Measurements from ENCODE around the gene PET100.

Gene PET100

DNA sequence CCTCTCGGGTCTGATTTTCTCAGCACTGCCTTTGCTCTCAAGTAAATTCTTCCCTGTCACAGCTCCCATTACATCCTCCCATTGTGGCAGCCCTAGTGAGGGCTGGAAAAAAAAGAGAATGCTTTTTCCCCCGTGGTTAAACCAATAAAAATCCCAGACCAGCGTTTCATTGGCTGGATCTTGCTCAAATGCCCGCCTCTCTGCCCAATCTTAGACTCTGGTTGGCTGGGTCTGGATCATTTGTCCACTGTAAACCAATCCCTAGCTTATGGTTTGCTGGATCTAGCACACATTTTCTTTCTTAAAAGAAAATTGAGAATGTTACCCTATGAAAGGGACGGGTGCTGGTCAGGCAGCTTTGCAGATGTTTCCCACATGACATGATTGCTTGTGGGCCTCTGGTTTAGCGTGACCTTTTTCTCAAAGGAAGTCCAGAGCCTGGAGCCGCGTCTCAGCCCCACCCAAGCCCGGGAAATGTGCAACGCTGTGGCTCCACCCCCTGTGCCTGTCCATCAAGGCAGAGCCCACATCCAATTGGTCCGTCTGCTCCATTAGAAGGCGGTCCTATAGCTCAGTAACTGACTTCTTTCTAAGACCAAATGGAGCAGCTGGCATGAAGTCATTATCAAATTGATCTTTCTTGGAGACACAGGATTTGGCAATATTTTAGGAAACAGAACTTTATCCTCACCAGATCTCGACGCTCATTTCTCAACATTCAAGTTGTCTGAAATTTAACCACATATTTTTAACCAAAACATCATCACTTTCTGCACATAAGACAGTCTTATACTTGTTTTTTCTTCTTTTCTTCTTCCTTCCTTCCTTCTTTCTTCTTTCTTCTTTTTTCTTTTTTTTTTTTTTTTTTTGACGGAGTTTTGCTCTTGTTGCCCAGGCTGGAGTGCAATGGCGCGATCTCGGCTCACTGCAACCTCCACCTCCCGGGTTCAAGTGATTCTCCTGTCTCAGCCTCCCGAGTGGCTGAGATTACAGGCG, 44.7 kb downstream of the PET100 start:
- DNase-seq (ENCODE audit: low read depth in 1 of 2, low spot score in 1 of 2) = peak in 1 of 2 experiments; percentile 82
- TF ChIP-seq JUND (IDR thresholded peaks at IDR 0.05; ENCODE audit: low read depth) = no peak
- in situ Hi-C loops (cut with HindIII; ENCODE audit: low pct_unique_long_range_greater_than_20kb, low sequenced_read_pairs) = no loop called here

DNA sequence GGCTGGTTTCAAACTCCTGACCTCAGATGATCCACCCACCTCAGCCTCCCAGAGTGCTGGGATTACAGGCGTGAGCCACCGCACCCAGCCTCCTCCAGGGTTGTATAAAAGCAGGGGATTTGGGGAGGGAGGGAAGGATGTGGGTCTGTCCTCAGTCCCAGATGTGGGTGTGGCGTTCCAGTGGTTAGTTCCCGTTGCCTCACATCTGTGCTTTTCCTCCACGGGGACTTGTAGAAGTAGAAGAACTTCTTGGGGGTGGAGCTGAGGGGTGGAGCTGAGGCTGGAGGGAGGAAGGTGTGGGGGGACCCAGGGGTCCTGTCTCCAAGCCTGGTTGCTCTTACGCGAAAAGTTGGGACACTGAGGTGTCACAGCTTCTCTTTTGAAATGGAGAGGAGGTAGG, 46.8 kb downstream of the PET100 start:
- in situ Hi-C loops (cut with HindIII; ENCODE audit: low pct_unique_long_range_greater_than_20kb, low sequenced_read_pairs) = no loop called here
- no peak for TF ChIP-seq JUND (IDR thresholded peaks at IDR 0.05; ENCODE audit: low read depth)
- no peak for DNase-seq (ENCODE audit: low read depth in 1 of 2, low spot score in 1 of 2)

DNA sequence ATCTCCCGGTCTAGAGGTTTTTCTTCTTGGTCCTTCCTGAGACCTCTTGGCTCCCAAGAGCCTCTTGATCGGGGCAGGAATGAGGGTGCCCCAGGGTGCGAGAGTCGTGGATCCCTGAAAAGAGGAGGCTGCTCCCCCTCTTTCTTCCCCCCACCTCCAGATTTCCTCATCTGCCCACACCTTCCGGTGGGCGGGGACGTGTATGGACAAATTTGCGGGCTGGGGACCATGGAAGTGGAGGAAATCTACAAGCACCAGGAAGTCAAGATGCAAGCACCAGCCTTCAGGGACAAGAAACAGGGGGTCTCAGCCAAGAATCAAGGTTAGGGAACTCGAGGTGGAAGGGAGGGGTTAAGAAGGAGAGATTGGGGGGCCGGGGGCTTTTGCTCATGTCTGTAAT, 47.3 kb downstream of the PET100 start, which contains the start of gene MCEMP1:
Gene MCEMP1 (plus strand): TSS at position 237 of the 400 bp plus-strand sequence. CDS start 31 bp downstream, at position 268.
- in situ Hi-C loops (cut with HindIII; ENCODE audit: low pct_unique_long_range_greater_than_20kb, low sequenced_read_pairs) = no loop called here
- no peak for TF ChIP-seq JUND (IDR thresholded peaks at IDR 0.05; ENCODE audit: low read depth)
- no peak for DNase-seq (ENCODE audit: low read depth in 1 of 2, low spot score in 1 of 2)

DNA sequence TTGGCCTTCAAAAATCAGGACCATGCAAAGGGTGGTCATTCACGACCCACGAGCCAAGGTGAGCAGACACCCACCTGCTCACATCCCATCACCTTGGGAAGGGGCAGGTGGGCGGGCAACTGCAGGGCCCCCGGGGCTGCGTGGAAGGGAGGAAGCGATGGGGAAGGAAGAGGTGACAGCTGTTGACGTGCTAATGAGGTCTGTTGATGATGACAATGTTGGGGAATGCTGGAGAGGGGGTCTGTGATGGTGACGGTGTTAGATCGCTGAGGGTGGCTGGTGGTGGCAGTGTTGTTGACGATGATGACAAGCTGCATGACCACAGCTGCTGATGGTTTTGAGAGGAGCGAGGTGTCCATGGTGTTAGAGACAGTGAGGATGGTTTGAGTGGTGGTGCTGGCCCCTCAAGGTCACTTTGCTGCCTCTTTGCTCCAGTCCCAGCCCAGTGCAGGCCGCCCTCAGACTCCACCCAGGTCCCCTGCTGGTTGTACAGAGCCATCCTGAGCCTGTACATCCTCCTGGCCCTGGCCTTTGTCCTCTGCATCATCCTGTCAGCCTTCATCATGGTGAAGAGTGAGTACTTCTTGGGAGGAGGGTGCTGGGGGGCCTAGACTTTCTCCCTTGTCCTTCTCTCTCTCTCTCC, 48.2 kb downstream of the PET100 start:
- no peak for DNase-seq (ENCODE audit: low read depth in 1 of 2, low spot score in 1 of 2)
- in situ Hi-C loops (cut with HindIII; ENCODE audit: low pct_unique_long_range_greater_than_20kb, low sequenced_read_pairs) = no loop called here
- no peak for TF ChIP-seq JUND (IDR thresholded peaks at IDR 0.05; ENCODE audit: low read depth)

GRCh38 chr19:7678971-7679751, 49.6 kb downstream of the PET100 start:
- no peak for TF ChIP-seq JUND (IDR thresholded peaks at IDR 0.05; ENCODE audit: low read depth)
- in situ Hi-C loops (cut with HindIII; ENCODE audit: low pct_unique_long_range_greater_than_20kb, low sequenced_read_pairs) = no loop called here
- DNase-seq (ENCODE audit: low read depth in 1 of 2, low spot score in 1 of 2) = peak; percentile 51 to 72

GRCh38 chr19:7679771-7680605, 50.4 kb downstream of the PET100 start:
- DNase-seq (ENCODE audit: low read depth in 1 of 2, low spot score in 1 of 2) = no peak
- TF ChIP-seq JUND (IDR thresholded peaks at IDR 0.05; ENCODE audit: low read depth) = no peak
- in situ Hi-C loops (cut with HindIII; ENCODE audit: low pct_unique_long_range_greater_than_20kb, low sequenced_read_pairs) = no loop called here

DNA sequence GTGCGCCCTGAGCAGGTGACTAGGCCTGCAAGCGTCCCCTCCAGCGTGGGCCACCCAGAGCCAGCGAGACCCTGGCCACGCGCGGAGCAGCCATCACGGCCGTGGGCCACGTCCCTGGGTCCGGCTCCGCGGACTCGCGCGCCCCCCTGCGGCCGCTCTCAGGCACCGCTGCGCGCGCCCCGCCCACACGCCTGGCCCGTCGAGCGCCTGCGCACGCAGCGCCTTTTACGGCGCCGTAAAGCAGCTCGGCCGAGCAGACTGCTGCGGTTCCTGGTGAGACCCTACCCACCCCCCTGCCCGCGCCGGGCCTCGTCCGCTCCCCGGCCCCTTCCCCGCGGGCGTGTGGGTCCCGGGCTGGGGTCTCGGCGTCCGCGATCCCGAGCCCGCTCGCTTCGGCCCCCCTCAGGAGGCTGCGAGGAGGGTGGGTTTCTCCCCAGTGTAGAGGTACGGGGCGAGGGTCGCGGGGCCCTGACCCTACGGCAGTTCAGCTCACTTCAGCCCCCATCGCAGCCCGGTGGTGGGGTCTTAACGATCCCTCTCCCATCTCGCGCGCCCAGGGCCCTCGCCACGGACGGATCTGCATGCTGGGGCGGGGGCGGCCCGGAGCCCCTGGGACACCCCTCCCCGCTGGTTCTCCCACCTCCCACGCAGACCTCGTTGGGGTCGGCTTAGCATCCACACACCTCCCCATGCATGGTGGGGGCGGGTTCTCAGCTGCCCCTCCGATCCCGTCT, 51.2 kb downstream of the PET100 start, which contains the start of gene TRAPPC5:
Gene TRAPPC5 (plus strand): TSS at position 228 of the 734 bp plus-strand sequence. CDS start 1,421 bp downstream, outside the sequence.
- in situ Hi-C loops (cut with HindIII; ENCODE audit: low pct_unique_long_range_greater_than_20kb, low sequenced_read_pairs) = no loop called here
- no peak for TF ChIP-seq JUND (IDR thresholded peaks at IDR 0.05; ENCODE audit: low read depth)

More for the DNA sequence above, 51.2 kb downstream of the PET100 start, which contains the start of gene TRAPPC5:
- DNase-seq (ENCODE audit: low read depth in 1 of 2, low spot score in 1 of 2) = peak; percentile 72 to 79
